ENCODE results near the gene SLC39A9.

DNA sequence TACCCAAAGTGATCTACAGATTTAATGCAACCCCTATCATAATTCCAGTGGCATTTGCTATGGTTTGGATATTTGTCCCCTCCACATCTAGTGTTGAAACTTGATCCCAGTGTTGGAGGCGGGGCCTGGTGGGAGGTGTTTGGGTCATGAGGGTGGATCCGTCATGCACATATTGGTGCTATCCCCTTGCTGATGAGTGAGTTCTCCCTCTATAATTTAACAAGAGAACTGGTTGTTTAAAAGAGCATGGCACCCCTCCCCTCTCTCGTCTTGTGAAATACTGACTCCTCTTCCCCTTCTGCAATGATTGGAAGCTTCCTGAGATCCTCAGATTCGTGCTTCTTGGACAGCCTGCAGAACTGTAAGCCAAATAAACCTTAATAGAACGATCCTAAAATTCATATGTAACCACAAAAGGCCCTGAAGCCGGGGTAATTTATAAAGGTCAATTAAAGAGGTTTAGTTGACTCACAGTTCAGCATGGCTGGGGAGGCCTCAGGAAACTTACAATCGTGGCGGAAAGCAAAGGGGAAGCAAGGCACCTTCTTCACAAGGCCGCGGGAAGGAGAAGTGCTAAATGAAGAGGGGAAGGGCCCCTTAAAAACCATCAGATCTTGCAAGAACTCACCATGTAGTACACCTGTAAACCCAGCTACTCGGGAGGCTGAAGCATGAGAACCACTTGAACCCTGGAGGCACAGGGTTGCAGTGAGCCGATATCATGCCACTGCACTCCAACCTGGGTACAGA, 41.2 kb downstream of the SLC39A9 start:
- TF ChIP-seq, protein P1, sequence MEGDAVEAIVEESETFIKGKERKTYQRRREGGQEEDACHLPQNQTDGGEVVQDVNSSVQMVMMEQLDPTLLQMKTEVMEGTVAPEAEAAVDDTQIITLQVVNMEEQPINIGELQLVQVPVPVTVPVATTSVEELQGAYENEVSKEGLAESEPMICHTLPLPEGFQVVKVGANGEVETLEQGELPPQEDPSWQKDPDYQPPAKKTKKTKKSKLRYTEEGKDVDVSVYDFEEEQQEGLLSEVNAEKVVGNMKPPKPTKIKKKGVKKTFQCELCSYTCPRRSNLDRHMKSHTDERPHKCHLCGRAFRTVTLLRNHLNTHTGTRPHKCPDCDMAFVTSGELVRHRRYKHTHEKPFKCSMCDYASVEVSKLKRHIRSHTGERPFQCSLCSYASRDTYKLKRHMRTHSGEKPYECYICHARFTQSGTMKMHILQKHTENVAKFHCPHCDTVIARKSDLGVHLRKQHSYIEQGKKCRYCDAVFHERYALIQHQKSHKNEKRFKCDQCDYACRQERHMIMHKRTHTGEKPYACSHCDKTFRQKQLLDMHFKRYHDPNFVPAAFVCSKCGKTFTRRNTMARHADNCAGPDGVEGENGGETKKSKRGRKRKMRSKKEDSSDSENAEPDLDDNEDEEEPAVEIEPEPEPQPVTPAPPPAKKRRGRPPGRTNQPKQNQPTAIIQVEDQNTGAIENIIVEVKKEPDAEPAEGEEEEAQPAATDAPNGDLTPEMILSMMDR (IDR thresholded peaks at IDR 0.05) = no peak
- TF ChIP-seq EZH2 (IDR thresholded peaks at IDR 0.05; ENCODE audit: borderline replicate concordance, insufficient read depth, low read depth, low read length, poor library complexity, severe bottlenecking) = no peak

Data from B cell (primary cell).